ENCODE measurements around the gene HABP2. TPM values are rescaled to one million over a fixed set of nuclear protein-coding genes. Genes with fewer than 3 reads are reported as not detected.

Gene HABP2
- total and polyA plus RNA-seq, 3 donors from 2014 or later, result 0.37 to 1.9 TPM; not detected in 1

DNA sequence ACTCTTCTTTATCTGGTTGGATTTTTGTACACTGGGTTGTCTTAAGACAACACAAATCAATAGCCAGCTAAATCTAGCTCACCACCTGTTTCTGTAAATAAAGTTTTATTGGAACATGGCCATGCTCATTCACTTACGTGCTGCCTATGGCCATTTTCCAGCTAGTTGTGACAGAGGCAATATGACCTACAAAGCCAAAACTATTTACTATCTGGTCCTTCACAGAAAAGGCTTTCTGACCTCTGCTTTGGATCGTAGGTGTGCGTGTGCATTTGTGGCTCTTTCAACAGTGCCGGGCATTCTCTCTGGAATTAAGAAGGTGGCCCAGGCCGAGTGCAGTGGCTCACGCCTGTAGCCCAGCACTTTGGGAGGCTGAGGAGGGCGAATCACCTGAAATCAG is 65.5 kb downstream of the HABP2 start:
- no peak overlapping the region for H3K4me3 ChIP-seq
- H3K27ac ChIP-seq, result no peak overlapping the region
- no peaks in the 10 kb centered on the region for H3K27me3 ChIP-seq
- TF ChIP-seq POLR2A (IDR thresholded peaks at IDR 0.05), result no peak
- TF ChIP-seq, protein P1, sequence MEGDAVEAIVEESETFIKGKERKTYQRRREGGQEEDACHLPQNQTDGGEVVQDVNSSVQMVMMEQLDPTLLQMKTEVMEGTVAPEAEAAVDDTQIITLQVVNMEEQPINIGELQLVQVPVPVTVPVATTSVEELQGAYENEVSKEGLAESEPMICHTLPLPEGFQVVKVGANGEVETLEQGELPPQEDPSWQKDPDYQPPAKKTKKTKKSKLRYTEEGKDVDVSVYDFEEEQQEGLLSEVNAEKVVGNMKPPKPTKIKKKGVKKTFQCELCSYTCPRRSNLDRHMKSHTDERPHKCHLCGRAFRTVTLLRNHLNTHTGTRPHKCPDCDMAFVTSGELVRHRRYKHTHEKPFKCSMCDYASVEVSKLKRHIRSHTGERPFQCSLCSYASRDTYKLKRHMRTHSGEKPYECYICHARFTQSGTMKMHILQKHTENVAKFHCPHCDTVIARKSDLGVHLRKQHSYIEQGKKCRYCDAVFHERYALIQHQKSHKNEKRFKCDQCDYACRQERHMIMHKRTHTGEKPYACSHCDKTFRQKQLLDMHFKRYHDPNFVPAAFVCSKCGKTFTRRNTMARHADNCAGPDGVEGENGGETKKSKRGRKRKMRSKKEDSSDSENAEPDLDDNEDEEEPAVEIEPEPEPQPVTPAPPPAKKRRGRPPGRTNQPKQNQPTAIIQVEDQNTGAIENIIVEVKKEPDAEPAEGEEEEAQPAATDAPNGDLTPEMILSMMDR (IDR thresholded peaks at IDR 0.05), result no peak
- DNase-seq, result no peak
- WGBS, 2 donors, result 83 to 84% methylated on average over 7 of the region's 7 CpGs
- H3K9me3 ChIP-seq, result no peaks in the 10 kb centered on the region
- H3K4me1 ChIP-seq, result no peaks in the 10 kb centered on the region
- H3K36me3 ChIP-seq (ENCODE audit: low read depth, missing control alignments), result no peaks in the 10 kb centered on the region
- intact Hi-C loops (cut with DNase I; ENCODE audit: low total_unique reads), result no loop called here

DNA sequence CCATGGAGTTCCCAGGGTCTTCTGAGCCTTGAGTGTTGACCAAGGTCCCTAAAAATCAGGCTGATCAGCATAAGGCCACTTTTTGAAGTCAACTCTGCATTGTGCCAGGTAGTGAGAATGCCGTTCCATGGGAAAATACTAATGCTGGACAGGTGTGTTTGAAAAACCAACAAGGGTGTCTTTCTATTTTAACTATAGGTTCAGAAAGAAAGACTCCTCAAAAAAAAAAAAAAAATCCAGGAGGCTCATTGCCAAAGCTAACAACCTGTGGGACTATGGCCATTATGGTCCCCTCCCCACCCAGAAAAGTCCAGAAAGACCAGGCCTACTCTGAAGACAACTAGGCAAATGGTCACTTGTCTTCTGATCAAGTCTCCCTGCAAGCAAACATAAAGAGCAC is 66.5 kb downstream of the HABP2 start:
- no peaks in the 10 kb centered on the region for H3K27me3 ChIP-seq
- H3K27ac ChIP-seq, result no peak overlapping the region
- H3K4me3 ChIP-seq, result no peak overlapping the region
- H3K4me1 ChIP-seq, result no peaks in the 10 kb centered on the region
- intact Hi-C loops (cut with DNase I; ENCODE audit: low total_unique reads), result no loop called here
- WGBS, 2 donors, result 90 to 100% methylated on average over 1 of the region's 1 CpG
- TF ChIP-seq, protein P1 (IDR thresholded peaks at IDR 0.05), result no peak
- TF ChIP-seq POLR2A (IDR thresholded peaks at IDR 0.05), result no peak
- no peak for DNase-seq
- H3K9me3 ChIP-seq, result no peaks in the 10 kb centered on the region
- H3K36me3 ChIP-seq (ENCODE audit: low read depth, missing control alignments), result no peaks in the 10 kb centered on the region

DNA sequence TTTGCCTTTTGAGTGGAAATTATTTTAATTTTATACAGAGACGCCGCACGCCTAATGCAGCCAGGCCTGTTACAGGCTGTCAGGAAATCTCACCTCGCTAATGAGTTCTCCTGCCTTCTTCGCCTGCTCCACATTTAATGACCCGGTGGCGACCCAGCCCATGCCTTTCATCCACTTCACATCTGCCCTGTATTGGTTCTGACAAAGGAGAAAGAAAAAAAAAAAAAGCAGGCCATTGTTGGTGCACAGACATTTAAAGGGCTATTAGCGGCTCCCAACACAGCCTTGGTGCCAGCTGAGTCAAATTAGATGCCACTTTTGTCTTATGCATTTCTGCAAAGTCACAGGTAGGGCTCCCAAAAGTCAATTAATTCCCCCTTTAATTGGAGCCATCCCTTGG is 67.7 kb downstream of the HABP2 start:
- Histone ChIP-seq H3K4me1 (no peaks in the 10 kb centered on the region), H3K27ac (no peak overlapping the region), H3K36me3 (ENCODE audit: low read depth, missing control alignments) (no peaks in the 10 kb centered on the region), H3K4me3 (no peak overlapping the region), H3K27me3 (no peaks in the 10 kb centered on the region), H3K9me3 (no peaks in the 10 kb centered on the region)
- DNase-seq, result no peak
- TF ChIP-seq, protein P1 (IDR thresholded peaks at IDR 0.05), result no peak
- TF ChIP-seq POLR2A (IDR thresholded peaks at IDR 0.05), result no peak
- WGBS, 2 donors, result 69 to 70% methylated on average over 8 of the region's 8 CpGs
- intact Hi-C loops (cut with DNase I; ENCODE audit: low total_unique reads), result no loop called here

DNA sequence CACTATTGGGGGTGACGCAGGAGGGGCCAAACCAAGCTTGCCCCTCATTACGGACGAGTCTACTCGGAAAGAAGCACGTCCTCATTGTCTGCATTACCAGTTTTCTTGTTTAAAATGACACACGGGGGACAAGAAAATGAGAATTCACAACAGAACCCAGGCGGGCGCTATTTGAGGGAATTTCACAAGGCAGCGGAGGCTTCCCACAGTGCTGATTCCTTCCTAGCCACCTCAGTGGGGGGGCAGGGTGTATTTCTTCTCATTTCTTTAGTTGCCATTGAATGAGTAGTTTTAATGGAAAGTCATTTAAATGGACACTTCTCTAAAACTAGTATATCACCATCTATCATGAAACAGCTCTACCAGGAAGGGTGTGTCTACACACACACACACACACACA is 68.1 kb downstream of the HABP2 start:
- no peak for DNase-seq
- no peaks in the 10 kb centered on the region for H3K36me3 ChIP-seq (ENCODE audit: low read depth, missing control alignments)
- TF ChIP-seq POLR2A (IDR thresholded peaks at IDR 0.05), result no peak
- TF ChIP-seq, protein P1 (IDR thresholded peaks at IDR 0.05), result no peak
- H3K4me3 ChIP-seq, result no peak overlapping the region
- no peaks in the 10 kb centered on the region for H3K4me1 ChIP-seq
- H3K27ac ChIP-seq, result no peak overlapping the region
- no peaks in the 10 kb centered on the region for H3K9me3 ChIP-seq
- 88 to 89% methylated on average over 9 of the region's 9 CpGs for WGBS, 2 donors
- intact Hi-C loops (cut with DNase I; ENCODE audit: low total_unique reads), result no loop called here
- no peaks in the 10 kb centered on the region for H3K27me3 ChIP-seq

DNA sequence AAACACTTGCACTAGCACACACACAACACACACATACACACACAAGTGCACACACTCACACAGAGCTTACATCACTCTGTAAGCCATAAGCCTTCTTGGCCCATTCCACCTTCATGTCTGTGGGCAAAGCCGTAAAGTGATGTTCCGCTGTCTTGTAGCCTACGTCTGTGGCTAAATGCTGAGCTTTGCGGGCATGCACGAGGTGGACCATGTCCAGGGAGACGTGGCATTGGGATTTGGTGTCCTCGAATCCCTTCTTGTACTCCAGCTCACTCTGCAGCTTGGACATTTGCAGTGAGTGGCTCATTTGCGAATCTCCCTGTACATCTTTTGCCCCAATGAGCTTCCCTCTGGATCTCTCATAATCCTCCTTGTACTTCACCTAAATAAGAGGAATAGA is 68.9 kb downstream of the HABP2 start:
- 80 to 88% methylated on average over 8 of the region's 8 CpGs for WGBS, 2 donors
- no peaks in the 10 kb centered on the region for H3K36me3 ChIP-seq (ENCODE audit: low read depth, missing control alignments)
- TF ChIP-seq, protein P1 (IDR thresholded peaks at IDR 0.05), result no peak
- TF ChIP-seq POLR2A (IDR thresholded peaks at IDR 0.05), result no peak
- H3K27ac ChIP-seq, result no peak overlapping the region
- no peaks in the 10 kb centered on the region for H3K27me3 ChIP-seq
- no peaks in the 10 kb centered on the region for H3K9me3 ChIP-seq
- DNase-seq, result no peak
- no peaks in the 10 kb centered on the region for H3K4me1 ChIP-seq
- H3K4me3 ChIP-seq, result no peak overlapping the region
- intact Hi-C loops (cut with DNase I; ENCODE audit: low total_unique reads), result no loop called here
